Ovary (tissue), 3 donors: Measurements from ENCODE around the gene SLC6A6.

Experiments
- CTCF ChIP-seq, 3 donors: fragments of 450-650 bp in 2 of 3; fragments of 200-600 bp in 1 of 3; IDR thresholded peaks; one replicate each; pipeline versions ENCODE4 v1.5.1 to v1.8.0; 2016 to 2022; ENCODE audit warnings: antibody characterized with exemption in 3 of 3, mild to moderate bottlenecking in 1 of 3
- POLR2A ChIP-seq: fragments of 450-650 bp; IDR thresholded peaks from one replicate; pipeline ENCODE4 v1.6.1; 2017; ENCODE audit warnings: antibody characterized with exemption, mild to moderate bottlenecking, moderate library complexity
- donor health status: DM: no; HTN: no; CAD: no.

GRCh38 chr3:14411988-14412387, 9.6 kb downstream of the SLC6A6 start:
- TF ChIP-seq CTCF (IDR thresholded peaks at IDR 0.05): no peak
- no peak for TF ChIP-seq POLR2A
